ENCODE measurements around the gene STC2. TPM values are rescaled to one million over a fixed set of nuclear protein-coding genes. Genes with fewer than 3 reads are reported as not detected.
"Not testable (repeated sequence)": the region's sequence is repeated elsewhere in the genome, so short reads cannot be mapped to it uniquely, and the experiment has no call there.

The STC2 gene
- total RNA-seq = 38.4 and 49.4 TPM in 2 replicates

- no peak for DNase-seq (ENCODE audit: extremely low read depth, low read depth, low spot score)
Measured at GRCh38 chr5:173327948-173328843, at the start of gene STC2. Gene STC2 (minus strand): TSS chr5:173328414. CDS start chr5:173328193, 221 bp downstream.

- DNase-seq (ENCODE audit: extremely low read depth, low read depth, low spot score) = no peak
Measured at GRCh38 chr5:173371400-173371799, 43.2 kb upstream of the STC2 start.

- DNase-seq (ENCODE audit: extremely low read depth, low read depth, low spot score) = not testable (repeated sequence)
Measured at GRCh38 chr5:173363406-173363805, 35.2 kb upstream of the STC2 start.

GRCh38 chr5:173355561-173355960 is 27.3 kb upstream of the STC2 start:
- no peak for DNase-seq (ENCODE audit: extremely low read depth, low read depth, low spot score)

GRCh38 chr5:173354645-173355044 is 26.4 kb upstream of the STC2 start:
- DNase-seq (ENCODE audit: extremely low read depth, low read depth, low spot score) = no peak

- DNase-seq (ENCODE audit: extremely low read depth, low read depth, low spot score) = no peak
Measured at GRCh38 chr5:173352366-173353349, 24.4 kb upstream of the STC2 start.

- no peak for DNase-seq (ENCODE audit: extremely low read depth, low read depth, low spot score)
Measured at GRCh38 chr5:173342813-173343755, 14.9 kb upstream of the STC2 start.

- DNase-seq (ENCODE audit: extremely low read depth, low read depth, low spot score) = no peak
Measured at GRCh38 chr5:173341961-173342430, 13.8 kb upstream of the STC2 start.

- no peak for DNase-seq (ENCODE audit: extremely low read depth, low read depth, low spot score)
Measured at GRCh38 chr5:173340984-173341383, 12.8 kb upstream of the STC2 start.

- no peak for DNase-seq (ENCODE audit: extremely low read depth, low read depth, low spot score)
Measured at GRCh38 chr5:173340451-173340850, 12.2 kb upstream of the STC2 start.

- no peak for DNase-seq (ENCODE audit: extremely low read depth, low read depth, low spot score)
Measured at GRCh38 chr5:173339286-173339685, 11.1 kb upstream of the STC2 start.

GRCh38 chr5:173338380-173339015 is 10.3 kb upstream of the STC2 start:
- no peak for DNase-seq (ENCODE audit: extremely low read depth, low read depth, low spot score)

- DNase-seq (ENCODE audit: extremely low read depth, low read depth, low spot score) = no peak
Measured at GRCh38 chr5:173334808-173335207, 6.6 kb upstream of the STC2 start.

GRCh38 chr5:173333925-173334661 is 5.9 kb upstream of the STC2 start:
- no peak for DNase-seq (ENCODE audit: extremely low read depth, low read depth, low spot score)

- DNase-seq (ENCODE audit: extremely low read depth, low read depth, low spot score) = no peak
Measured at GRCh38 chr5:173331956-173332479, 3.8 kb upstream of the STC2 start.

GRCh38 chr5:173331287-173331686 is 3.1 kb upstream of the STC2 start:
- no peak for DNase-seq (ENCODE audit: extremely low read depth, low read depth, low spot score)

- DNase-seq (ENCODE audit: extremely low read depth, low read depth, low spot score) = no peak
Measured at GRCh38 chr5:173330338-173331206, 2.4 kb upstream of the STC2 start.

Measured in glomerular endothelial cell (primary cell).